ENCODE measurements around the gene STAT2. TPM values are rescaled to one million over a fixed set of nuclear protein-coding genes. Genes with fewer than 3 reads are reported as not detected.

Gene STAT2
- total and polyA plus RNA-seq, 2 of the 4 experiments (the other 2 are of a cell fraction), result 99.3 to 182 TPM

GRCh38 chr12:56311003-56311402 lies 48.9 kb downstream of the STAT2 start:
- H4K20me1 ChIP-seq (ENCODE audit: insufficient read depth, low read length), result no peaks in the 10 kb centered on the region
- H2AFZ ChIP-seq (replicated peaks; ENCODE audit: low read length, poor library complexity), result no peak overlapping the region
- no peak overlapping the region for H2BK120ac ChIP-seq (ENCODE audit: low read depth, low read length)
- ChIA-PET POLR2A (ENCODE audit: unreplicated experiment) (interaction anchor here (0.6 kb wide), 1 partner anchor 225 kb away, joined by 5 read pairs; no protein-coding TSS in a partner anchor), CTCF (no interaction called here)
- in situ Hi-C loops (cut with MboI; ENCODE audit: low sequenced_read_pairs), result no loop called here
- H3K4ac ChIP-seq (ENCODE audit: low read depth, low read length), result no peak overlapping the region
- no peak for DNase-seq
- H3K36me3 ChIP-seq (ENCODE audit: control insufficient read depth, insufficient read depth, low read length), result peaks cover 30% of the 10 kb centered on the region
- intact Hi-C loops (cut with micrococcal nuclease), result no loop called here
- H3K23ac ChIP-seq (ENCODE audit: low read depth, low read length), result no peak overlapping the region
- no peak for ATAC-seq (ENCODE audit: low read depth)
- H2BK15ac ChIP-seq (ENCODE audit: low read depth, low read length), result no peak overlapping the region
- no peaks in the 10 kb centered on the region for H3K9me1 ChIP-seq (ENCODE audit: insufficient read depth, low read length)
- no peak overlapping the region for H3K56ac ChIP-seq (ENCODE audit: extremely low read depth, insufficient read depth, low read length)
- H4K5ac ChIP-seq (ENCODE audit: low read depth, low read length), result no peak overlapping the region
- no peak overlapping the region for H4K8ac ChIP-seq (ENCODE audit: low read depth in 2 of 2, low read length in 2 of 2)
- no peaks in the 10 kb centered on the region for H3K9me3 ChIP-seq (ENCODE audit: control insufficient read depth, insufficient read depth, low read length)
- H3K27ac ChIP-seq (ENCODE audit: insufficient read depth, low read length), result no peak overlapping the region
- WGBS, 2 experiments (ENCODE audit: extremely low coverage in 2 of 2, insufficient read length in 1 of 2), result 98% methylated on average over 11 of the region's 12 CpGs; no CpG with 5 or more reads in 1 of the 2 experiments
- dilution Hi-C loops (cut with HindIII; ENCODE audit: low sequenced_read_pairs, unreplicated experiment), result no loop called here
- no peaks in the 10 kb centered on the region for H3K27me3 ChIP-seq (ENCODE audit: control insufficient read depth, insufficient read depth, low read length)
- peaks cover 11 to 26% of the 10 kb centered on the region in 2 experiments for H3K79me1 ChIP-seq (ENCODE audit: low read depth in 1 of 2, low read length in 2 of 2)
- no peak overlapping the region for H2BK20ac ChIP-seq (ENCODE audit: low read depth, low read length)
- no peak overlapping the region for H2AK5ac ChIP-seq (ENCODE audit: low read depth, low read length)
- BruUV-seq (replicated peaks), result no TSS peak
- peaks cover 4% of the 10 kb centered on the region for H3K4me1 ChIP-seq (ENCODE audit: control insufficient read depth, insufficient read depth, low read length)
- no peak overlapping the region for H4K91ac ChIP-seq (ENCODE audit: insufficient read depth, low read depth, low read length)
- no peak overlapping the region for H3K9ac ChIP-seq (ENCODE audit: low read depth, low read length)
- H3K14ac ChIP-seq (replicated peaks; ENCODE audit: low read depth, low read length), result no peak overlapping the region
- no peak overlapping the region for H3K4me3 ChIP-seq (ENCODE audit: insufficient read depth, low read depth, low read length)
- no peak overlapping the region for H3K18ac ChIP-seq (ENCODE audit: low read depth, low read length)
- H2AK9ac ChIP-seq (replicated peaks; ENCODE audit: low read depth, low read length, poor library complexity), result no peak overlapping the region
- TF ChIP-seq CTCF (conservative IDR thresholded peaks at IDR 0.05; ENCODE audit: low read depth, low read length) (no peak), RFX5 (IDR thresholded peaks at IDR 0.05; ENCODE audit: low read depth, low read length) (no peak), SMC3 (IDR thresholded peaks at IDR 0.05; ENCODE audit: low read depth, low read length) (no peak), MXI1 (IDR thresholded peaks at IDR 0.05; ENCODE audit: borderline replicate concordance, low read depth, low read length) (no peak)
- H2BK5ac ChIP-seq (ENCODE audit: low read depth, low read length, poor library complexity, severe bottlenecking), result no peak overlapping the region
- H3K4me2 ChIP-seq (ENCODE audit: low read depth, low read length), result no peak overlapping the region

All from IMR-90 (cell line).